ENCODE data around the gene BUB1B.

The BUB1B gene

GRCh38 chr15:40192942-40193341, 32.1 kb downstream of the BUB1B start:
- DNase-seq: no peak

GRCh38 chr15:40197434-40197833, 36.6 kb downstream of the BUB1B start:
- peak; percentile 29 for DNase-seq

- no peak for DNase-seq
Measured at GRCh38 chr15:40198355-40199085, 37.7 kb downstream of the BUB1B start.

- no peak for DNase-seq
Measured at GRCh38 chr15:40204100-40204499, 43.2 kb downstream of the BUB1B start.

- DNase-seq: peak; percentile 82
Measured at GRCh38 chr15:40217166-40217824, 56.4 kb downstream of the BUB1B start.

GRCh38 chr15:40219801-40220200, 58.9 kb downstream of the BUB1B start:
- DNase-seq: no peak

- no peak for DNase-seq
Measured at GRCh38 chr15:40222131-40222530, 61.3 kb downstream of the BUB1B start.

GRCh38 chr15:40226736-40227135, 65.9 kb downstream of the BUB1B start:
- DNase-seq: no peak

GRCh38 chr15:40229316-40229715, 68.4 kb downstream of the BUB1B start:
- DNase-seq: no peak

- no peak for DNase-seq
Measured at GRCh38 chr15:40229956-40230355, 69.1 kb downstream of the BUB1B start.

- DNase-seq: no peak
Measured at GRCh38 chr15:40232625-40233070, 71.8 kb downstream of the BUB1B start.

GRCh38 chr15:40233727-40234577, 73.1 kb downstream of the BUB1B start:
- DNase-seq: no peak

GRCh38 chr15:40234783-40235182, 73.9 kb downstream of the BUB1B start:
- no peak for DNase-seq

GRCh38 chr15:40235201-40235885, 74.5 kb downstream of the BUB1B start:
- DNase-seq: no peak

GRCh38 chr15:40238532-40239403, 77.9 kb downstream of the BUB1B start, which contains the start of gene PAK6:
Gene PAK6 (plus strand): TSS chr15:40239063. CDS start chr15:40264786, 25,723 bp downstream.
- no peak for DNase-seq

GRCh38 chr15:40239404-40239692, 78.5 kb downstream of the BUB1B start:
- no peak for DNase-seq

GRCh38 chr15:40239693-40240618, 79.1 kb downstream of the BUB1B start:
- no peak for DNase-seq

- DNase-seq: no peak
Measured at GRCh38 chr15:40240619-40241221, 79.9 kb downstream of the BUB1B start.

- DNase-seq: no peak
Measured at GRCh38 chr15:40241269-40242212, 80.7 kb downstream of the BUB1B start.
